Glutamatergic neuron (in vitro differentiated cells): ENCODE results near the gene GNAZ. TPM values are rescaled to one million over a fixed set of nuclear protein-coding genes. Genes with fewer than 3 reads are reported as not detected.

Source experiments
- DNase-seq: peaks from one replicate; pipeline ENCODE4 v3.0.0; 2022
- H3K27ac Mint-ChIP-seq: one replicate; pipeline ENCODE4 v1.8.0; 2020; ENCODE audit warnings: mild to moderate bottlenecking, mixed read lengths, inconsistent platforms; ENCODE audit not compliant: unreplicated experiment
- H3K27me3 Mint-ChIP-seq: one replicate; pipeline ENCODE4 v1.8.0; 2020; ENCODE audit warnings: mild to moderate bottlenecking, moderate library complexity, mixed read lengths, inconsistent platforms; ENCODE audit not compliant: unreplicated experiment
- H3K36me3 Mint-ChIP-seq: one replicate; pipeline ENCODE4 v1.8.0; 2020; ENCODE audit warnings: mild to moderate bottlenecking, mixed read lengths, inconsistent platforms; ENCODE audit not compliant: unreplicated experiment
- H3K4me1 Mint-ChIP-seq: one replicate; pipeline ENCODE4 v1.8.0; 2020; ENCODE audit warnings: mild to moderate bottlenecking, low read depth, mixed read lengths, inconsistent platforms; ENCODE audit not compliant: unreplicated experiment
- H3K4me3 Mint-ChIP-seq: one replicate; pipeline ENCODE4 v1.8.0; 2020; ENCODE audit warnings: mild to moderate bottlenecking, mixed read lengths, inconsistent platforms; ENCODE audit not compliant: unreplicated experiment
- H3K9me3 Mint-ChIP-seq: one replicate; pipeline ENCODE4 v1.8.0; 2020; ENCODE audit warnings: mild to moderate bottlenecking, moderate library complexity, mixed read lengths, inconsistent platforms; ENCODE audit not compliant: unreplicated experiment
- total RNA-seq: library from RNA; stranded (reverse); fragmentation: NEBNext Ultra II Directional; extraction: Animal tissue kit (Norgen Biotek cat#: 25700); gene quantifications from one replicate; pipeline ENCODE4 v1.2.1, GENCODE V29; 2021; ENCODE audit not compliant: unreplicated experiment
- TF ChIP-seq, protein P1 (sequence below): fragments of 200-600 bp; sonication (generic); IDR thresholded peaks from one replicate; pipeline ENCODE4 v1.5.0; 2021; ENCODE audit not compliant: partially characterized antibody, unreplicated experiment

GNAZ gene
- total RNA-seq, 1 donor from 2014 or later: 82.5 TPM

GRCh38 chr22:23109441-23109978, 39.2 kb downstream of the GNAZ start:
- TF ChIP-seq, protein P1, sequence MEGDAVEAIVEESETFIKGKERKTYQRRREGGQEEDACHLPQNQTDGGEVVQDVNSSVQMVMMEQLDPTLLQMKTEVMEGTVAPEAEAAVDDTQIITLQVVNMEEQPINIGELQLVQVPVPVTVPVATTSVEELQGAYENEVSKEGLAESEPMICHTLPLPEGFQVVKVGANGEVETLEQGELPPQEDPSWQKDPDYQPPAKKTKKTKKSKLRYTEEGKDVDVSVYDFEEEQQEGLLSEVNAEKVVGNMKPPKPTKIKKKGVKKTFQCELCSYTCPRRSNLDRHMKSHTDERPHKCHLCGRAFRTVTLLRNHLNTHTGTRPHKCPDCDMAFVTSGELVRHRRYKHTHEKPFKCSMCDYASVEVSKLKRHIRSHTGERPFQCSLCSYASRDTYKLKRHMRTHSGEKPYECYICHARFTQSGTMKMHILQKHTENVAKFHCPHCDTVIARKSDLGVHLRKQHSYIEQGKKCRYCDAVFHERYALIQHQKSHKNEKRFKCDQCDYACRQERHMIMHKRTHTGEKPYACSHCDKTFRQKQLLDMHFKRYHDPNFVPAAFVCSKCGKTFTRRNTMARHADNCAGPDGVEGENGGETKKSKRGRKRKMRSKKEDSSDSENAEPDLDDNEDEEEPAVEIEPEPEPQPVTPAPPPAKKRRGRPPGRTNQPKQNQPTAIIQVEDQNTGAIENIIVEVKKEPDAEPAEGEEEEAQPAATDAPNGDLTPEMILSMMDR: no peak
- Mint-ChIP-seq H3K36me3 (no peaks in the 10 kb centered on the region), H3K27me3 (peaks cover 16% of the 10 kb centered on the region), H3K4me1 (peaks cover 46% of the 10 kb centered on the region), H3K4me3 (no peak overlapping the region), H3K9me3 (peaks cover 27% of the 10 kb centered on the region), H3K27ac (peak overlapping the region; percentile 79)
- no peak for DNase-seq

- Mint-ChIP-seq H3K36me3 (no peaks in the 10 kb centered on the region), H3K9me3 (peaks cover 27% of the 10 kb centered on the region), H3K4me3 (no peak overlapping the region), H3K27ac (peak overlapping the region; percentile 17), H3K4me1 (peaks cover 48% of the 10 kb centered on the region), H3K27me3 (peaks cover 16% of the 10 kb centered on the region)
- TF ChIP-seq, protein P1: no peak
- DNase-seq: no peak
Observed at GRCh38 chr22:23110190-23110921, 40.0 kb downstream of the GNAZ start.

DNA sequence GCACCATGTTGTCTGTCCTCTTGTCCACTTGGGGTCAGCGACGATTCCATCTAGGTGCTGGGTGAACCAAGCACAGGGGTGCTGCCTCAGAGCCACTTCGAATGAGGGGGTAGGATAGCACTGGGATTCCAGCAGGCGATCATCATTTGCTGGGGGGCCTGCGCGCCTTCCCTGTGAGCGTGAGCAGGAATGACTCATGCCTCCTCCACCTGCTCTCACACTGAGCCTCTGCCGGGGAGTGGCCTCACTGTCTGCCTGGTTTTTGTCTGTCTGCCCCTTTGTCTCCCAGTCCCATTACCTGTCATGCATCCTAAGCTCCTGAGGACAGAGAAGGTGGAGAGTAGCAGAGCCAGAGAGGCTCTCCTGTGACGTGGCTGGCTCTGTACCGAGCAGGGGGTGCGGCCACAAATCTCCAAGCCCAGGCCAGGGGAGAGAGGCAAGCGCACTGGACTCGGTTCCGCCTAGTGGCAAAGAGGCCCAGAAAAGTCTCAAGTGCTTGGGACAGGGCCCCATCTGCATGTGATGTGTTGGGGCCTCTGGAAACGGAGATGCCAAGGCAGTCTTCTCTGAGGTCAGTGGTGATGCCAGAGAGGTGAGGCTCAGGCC, 40.7 kb downstream of the GNAZ start:
- H3K4me3 Mint-ChIP-seq: peak overlapping the region; percentile 38
- peak overlapping the region; percentile 79 for H3K27ac Mint-ChIP-seq
- DNase-seq: no peak
- TF ChIP-seq, protein P1: no peak
- H3K36me3 Mint-ChIP-seq: no peaks in the 10 kb centered on the region
- H3K4me1 Mint-ChIP-seq: peaks cover 44% of the 10 kb centered on the region
- peaks cover 25% of the 10 kb centered on the region for H3K9me3 Mint-ChIP-seq
- peaks cover 16% of the 10 kb centered on the region for H3K27me3 Mint-ChIP-seq

GRCh38 chr22:23112472-23113012, 42.2 kb downstream of the GNAZ start:
- TF ChIP-seq, protein P1: no peak
- peak overlapping the region; percentile 49 for H3K4me3 Mint-ChIP-seq
- peaks cover 32% of the 10 kb centered on the region for H3K4me1 Mint-ChIP-seq
- H3K36me3 Mint-ChIP-seq: no peaks in the 10 kb centered on the region
- no peak for DNase-seq
- peak overlapping the region; percentile 90 for H3K27ac Mint-ChIP-seq
- peaks cover 14% of the 10 kb centered on the region for H3K27me3 Mint-ChIP-seq
- H3K9me3 Mint-ChIP-seq: peaks cover 23% of the 10 kb centered on the region
